ENCODE measurements around the gene CAST.

Gene CAST

GRCh38 chr5:96717874-96718273, 55.7 kb downstream of the CAST start:
- H3K9me3 ChIP-seq (replicated peaks in 1 of 11) = no peaks in the 10 kb centered on the region
- H3K36me3 ChIP-seq = peaks cover 0 to 50% (median 0%) of the 10 kb centered on the region in 11 experiments; a peak in 6 of 22 replicates
- H4K20me1 ChIP-seq = peaks cover 0 to 99% (median 0%) of the 10 kb centered on the region in 11 experiments; a peak in 8 of 22 replicates
- H3K27ac ChIP-seq = no peak overlapping the region
- no peak overlapping the region for H3K4me2 ChIP-seq
- H3K4me1 ChIP-seq = peaks cover 0 to 14% (median 11%) of the 10 kb centered on the region in 10 experiments; a peak in 14 of 20 replicates
- no peaks in the 10 kb centered on the region for H3K27me3 ChIP-seq
- H3K9ac ChIP-seq = no peak overlapping the region
- TF ChIP-seq Cebpa-rat (IDR thresholded peaks at IDR 0.05) = no peak
- no peak overlapping the region for H3K4me3 ChIP-seq

- no peak for TF ChIP-seq Cebpa-rat (IDR thresholded peaks at IDR 0.05)
- no peaks in the 10 kb centered on the region for H3K9me3 ChIP-seq (replicated peaks in 1 of 11)
These were observed 56.5 kb downstream of the CAST start for GRCh38 chr5:96718635-96719077.

DNA sequence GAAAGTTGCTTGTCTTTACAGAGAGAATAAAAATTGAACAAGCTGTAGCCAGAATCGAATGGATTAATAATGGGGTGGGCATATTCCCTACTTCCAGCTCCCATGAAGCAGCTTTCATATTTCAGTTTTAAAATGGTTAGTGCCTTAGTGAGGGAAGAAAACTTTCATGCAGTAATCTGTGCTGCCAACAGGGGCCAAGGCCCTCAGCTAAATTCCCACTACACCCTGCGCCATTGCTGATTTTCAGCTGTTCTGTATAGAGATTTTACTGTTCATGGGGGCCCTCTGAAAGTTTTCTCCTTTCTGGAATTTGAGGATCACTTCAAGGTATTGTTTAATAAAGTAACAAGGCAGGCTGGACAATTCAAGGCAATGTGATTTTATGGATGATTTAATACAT, 58.2 kb downstream of the CAST start:
- H3K27ac ChIP-seq = no peak overlapping the region
- no peaks in the 10 kb centered on the region for H3K9me3 ChIP-seq (replicated peaks in 1 of 11)
- no peak overlapping the region for H3K4me3 ChIP-seq
- H4K20me1 ChIP-seq = peaks cover 0 to 83% (median 0%) of the 10 kb centered on the region in 11 experiments; a peak in 8 of 22 replicates
- H3K9ac ChIP-seq = no peak overlapping the region
- H3K27me3 ChIP-seq = no peaks in the 10 kb centered on the region
- peaks cover 0 to 63% (median 10%) of the 10 kb centered on the region in 11 experiments; a peak in 13 of 22 replicates for H3K36me3 ChIP-seq
- no peak overlapping the region for H3K4me2 ChIP-seq
- TF ChIP-seq Cebpa-rat (IDR thresholded peaks at IDR 0.05) = no peak
- H3K4me1 ChIP-seq = peaks cover 0 to under 1% (median 0%) of the 10 kb centered on the region in 10 experiments; a peak in 1 of 20 replicates

More at GRCh38 chr5:96718635-96719077, 56.5 kb downstream of the CAST start:
- Histone ChIP-seq H3K9ac (no peak overlapping the region), H3K4me2 (no peak overlapping the region), H3K36me3 (peaks cover 0 to 48% (median 0%) of the 10 kb centered on the region in 11 experiments; a peak in 4 of 22 replicates), H3K27ac (no peak overlapping the region), H3K4me3 (no peak overlapping the region), H3K4me1 (peaks cover 0 to 14% (median 11%) of the 10 kb centered on the region in 10 experiments; a peak in 14 of 20 replicates), H4K20me1 (peaks cover 0 to 97% (median 0%) of the 10 kb centered on the region in 11 experiments; a peak in 8 of 22 replicates), H3K27me3 (no peaks in the 10 kb centered on the region)

GRCh38 chr5:96721351-96721977, 59.3 kb downstream of the CAST start:
- H3K27me3 ChIP-seq = no peaks in the 10 kb centered on the region
- H3K4me2 ChIP-seq = no peak overlapping the region
- H3K36me3 ChIP-seq = peaks cover 0 to 61% (median 10%) of the 10 kb centered on the region in 11 experiments; a peak in 13 of 22 replicates
- no peak overlapping the region for H3K27ac ChIP-seq
- no peaks in the 10 kb centered on the region for H3K4me1 ChIP-seq
- H4K20me1 ChIP-seq = peaks cover 0 to 83% (median 0%) of the 10 kb centered on the region in 11 experiments; a peak in 8 of 22 replicates
- H3K4me3 ChIP-seq = no peak overlapping the region
- no peaks in the 10 kb centered on the region for H3K9me3 ChIP-seq (replicated peaks in 1 of 11)
- H3K9ac ChIP-seq = no peak overlapping the region
- TF ChIP-seq Cebpa-rat (IDR thresholded peaks at IDR 0.05) = no peak

DNA sequence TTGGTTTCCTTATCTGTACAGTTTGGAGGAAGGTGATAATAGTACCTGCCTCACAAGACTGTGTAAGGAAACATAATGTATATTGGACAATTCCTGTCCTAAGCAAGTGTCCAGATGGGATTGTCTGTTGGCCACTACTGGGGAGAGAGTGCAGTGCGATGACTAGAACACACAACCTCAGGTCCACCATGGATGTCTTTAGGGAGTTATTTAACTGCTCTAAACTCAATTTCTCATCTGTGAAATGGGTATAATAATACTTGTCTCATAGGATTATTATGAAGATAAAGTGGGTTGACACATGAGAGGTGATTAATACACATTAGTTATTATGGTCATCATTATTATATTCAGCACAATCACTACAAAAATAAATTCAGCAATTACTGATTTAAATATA, 63.1 kb downstream of the CAST start:
- no peaks in the 10 kb centered on the region for H3K27me3 ChIP-seq
- H3K36me3 ChIP-seq = peaks cover 5 to 72% (median 19%) of the 10 kb centered on the region in 11 experiments; a peak in 20 of 22 replicates
- TF ChIP-seq Cebpa-rat (IDR thresholded peaks at IDR 0.05) = no peak
- H3K4me1 ChIP-seq = no peaks in the 10 kb centered on the region
- H3K4me2 ChIP-seq = no peak overlapping the region
- no peak overlapping the region for H3K9ac ChIP-seq
- H3K27ac ChIP-seq = no peak overlapping the region
- no peak overlapping the region for H3K4me3 ChIP-seq
- no peaks in the 10 kb centered on the region for H3K9me3 ChIP-seq (replicated peaks in 1 of 11)
- H4K20me1 ChIP-seq = peaks cover 0 to 51% (median 0%) of the 10 kb centered on the region in 11 experiments; a peak in 7 of 22 replicates

DNA sequence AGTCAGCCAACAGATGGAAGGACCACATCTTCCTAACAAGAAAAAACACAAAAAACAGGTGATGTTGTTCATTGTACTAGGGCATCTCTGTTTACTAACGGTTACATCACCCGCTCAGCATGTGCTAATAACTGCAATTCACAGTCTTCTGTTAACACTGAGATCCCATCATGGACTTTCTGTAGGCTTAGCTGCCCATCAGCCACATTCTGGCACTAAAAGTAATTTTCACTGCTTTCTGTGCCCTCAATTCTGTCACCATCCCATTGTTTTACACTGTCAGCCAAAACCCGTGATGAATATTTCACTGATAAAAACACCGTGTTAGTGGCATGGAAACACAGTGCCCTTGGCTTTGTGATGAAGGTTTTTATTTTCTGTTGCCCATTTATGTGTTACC, 64.6 kb downstream of the CAST start:
- H3K4me2 ChIP-seq = no peak overlapping the region
- TF ChIP-seq Cebpa-rat (IDR thresholded peaks at IDR 0.05) = no peak
- no peaks in the 10 kb centered on the region for H3K4me1 ChIP-seq
- H3K27me3 ChIP-seq = no peaks in the 10 kb centered on the region
- no peak overlapping the region for H3K4me3 ChIP-seq
- H3K9me3 ChIP-seq (replicated peaks in 1 of 11) = no peaks in the 10 kb centered on the region
- H3K36me3 ChIP-seq = peaks cover 10 to 82% (median 29%) of the 10 kb centered on the region in 11 experiments; a peak in 21 of 22 replicates
- no peak overlapping the region for H3K27ac ChIP-seq
- no peak overlapping the region for H3K9ac ChIP-seq
- peaks cover 0 to 36% (median 0%) of the 10 kb centered on the region in 11 experiments; a peak in 3 of 22 replicates for H4K20me1 ChIP-seq

- Histone ChIP-seq H3K36me3 (peaks cover 10 to 82% (median 35%) of the 10 kb centered on the region in 11 experiments; a peak in 21 of 22 replicates), H3K9ac (no peak overlapping the region), H4K20me1 (peaks cover 0 to 26% (median 0%) of the 10 kb centered on the region in 11 experiments; a peak in 2 of 22 replicates), H3K9me3 (replicated peaks in 1 of 11) (no peaks in the 10 kb centered on the region), H3K4me3 (no peak overlapping the region), H3K4me1 (peaks cover 1 to 6% (median 3%) of the 10 kb centered on the region in 10 experiments; a peak in 17 of 20 replicates), H3K27me3 (no peaks in the 10 kb centered on the region), H3K27ac (no peak overlapping the region), H3K4me2 (no peak overlapping the region)
- no peak for TF ChIP-seq Cebpa-rat (IDR thresholded peaks at IDR 0.05)
These were observed 67.0 kb downstream of the CAST start for GRCh38 chr5:96729156-96729555.

DNA sequence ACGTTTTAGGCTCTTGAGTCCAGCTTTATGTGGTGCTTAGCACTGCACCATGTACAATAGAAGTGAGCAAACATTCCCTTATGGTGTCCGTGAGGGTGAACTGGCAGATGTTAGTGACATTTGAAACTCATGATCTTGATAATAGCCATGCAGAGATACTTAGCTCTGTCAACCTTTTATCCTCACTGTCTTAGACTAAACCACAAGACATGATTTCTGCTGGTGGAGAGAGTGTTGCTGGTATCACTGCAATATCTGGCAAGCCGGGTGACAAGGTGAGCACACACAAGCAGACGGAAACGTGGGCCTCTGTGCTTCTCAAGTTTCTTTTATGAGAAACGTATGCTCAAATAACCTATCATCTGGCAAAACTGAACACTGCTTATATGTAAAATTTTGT, 68.4 kb downstream of the CAST start:
- H3K4me2 ChIP-seq = no peak overlapping the region
- H3K27me3 ChIP-seq = no peaks in the 10 kb centered on the region
- no peak for TF ChIP-seq Cebpa-rat (IDR thresholded peaks at IDR 0.05)
- H3K9me3 ChIP-seq (replicated peaks in 1 of 11) = no peaks in the 10 kb centered on the region
- peaks cover 16 to 20% (median 17%) of the 10 kb centered on the region in 10 experiments; a peak in 19 of 20 replicates for H3K4me1 ChIP-seq
- H3K4me3 ChIP-seq = no peak overlapping the region
- H3K9ac ChIP-seq = no peak overlapping the region
- H4K20me1 ChIP-seq = peaks cover 0 to 36% (median 0%) of the 10 kb centered on the region in 11 experiments; a peak in 3 of 22 replicates
- H3K36me3 ChIP-seq = peaks cover 6 to 74% (median 25%) of the 10 kb centered on the region in 11 experiments; a peak in 21 of 22 replicates
- no peak overlapping the region for H3K27ac ChIP-seq

- no peaks in the 10 kb centered on the region for H3K9me3 ChIP-seq (replicated peaks in 1 of 11)
- H3K4me1 ChIP-seq = peaks cover 16 to 21% (median 18%) of the 10 kb centered on the region in 10 experiments; a peak in 19 of 20 replicates
- H3K9ac ChIP-seq = no peak overlapping the region
- no peak for TF ChIP-seq Cebpa-rat (IDR thresholded peaks at IDR 0.05)
- H3K27ac ChIP-seq = no peak overlapping the region
- H3K27me3 ChIP-seq = no peaks in the 10 kb centered on the region
- H3K4me3 ChIP-seq = no peak overlapping the region
- H3K4me2 ChIP-seq = peak overlapping the region; percentile 23 to 75 (median 59); a peak in 16 of 22 replicates
- peaks cover 22 to 80% (median 44%) of the 10 kb centered on the region in 11 experiments; a peak in 21 of 22 replicates for H3K36me3 ChIP-seq
- H4K20me1 ChIP-seq = peaks cover 0 to 33% (median 0%) of the 10 kb centered on the region in 11 experiments; a peak in 3 of 22 replicates
These were observed 71.8 kb downstream of the CAST start for GRCh38 chr5:96733771-96734500.

Measured in BLaER1 treated with 17β-estradiol and CSF1 and Interleukin-3, amounts not matched to agents 10 nM and 100 nM (cell line).